HG03378 (cell line): ENCODE measurements around the gene TRIM72.
"Not testable (repeated sequence)": the region's sequence is repeated elsewhere in the genome, so short reads cannot be mapped to it uniquely, and the experiment has no call there.

ENCODE experiments used
- ATAC-seq: cut with Tn5 transposase; IDR thresholded peaks from one replicate; pipeline ENCODE4 v1.9.1; 2021; ENCODE audit warnings: mild to moderate bottlenecking, moderate library complexity; ENCODE audit not compliant: unreplicated experiment

The TRIM72 gene, protein sequence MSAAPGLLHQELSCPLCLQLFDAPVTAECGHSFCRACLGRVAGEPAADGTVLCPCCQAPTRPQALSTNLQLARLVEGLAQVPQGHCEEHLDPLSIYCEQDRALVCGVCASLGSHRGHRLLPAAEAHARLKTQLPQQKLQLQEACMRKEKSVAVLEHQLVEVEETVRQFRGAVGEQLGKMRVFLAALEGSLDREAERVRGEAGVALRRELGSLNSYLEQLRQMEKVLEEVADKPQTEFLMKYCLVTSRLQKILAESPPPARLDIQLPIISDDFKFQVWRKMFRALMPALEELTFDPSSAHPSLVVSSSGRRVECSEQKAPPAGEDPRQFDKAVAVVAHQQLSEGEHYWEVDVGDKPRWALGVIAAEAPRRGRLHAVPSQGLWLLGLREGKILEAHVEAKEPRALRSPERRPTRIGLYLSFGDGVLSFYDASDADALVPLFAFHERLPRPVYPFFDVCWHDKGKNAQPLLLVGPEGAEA

DNA sequence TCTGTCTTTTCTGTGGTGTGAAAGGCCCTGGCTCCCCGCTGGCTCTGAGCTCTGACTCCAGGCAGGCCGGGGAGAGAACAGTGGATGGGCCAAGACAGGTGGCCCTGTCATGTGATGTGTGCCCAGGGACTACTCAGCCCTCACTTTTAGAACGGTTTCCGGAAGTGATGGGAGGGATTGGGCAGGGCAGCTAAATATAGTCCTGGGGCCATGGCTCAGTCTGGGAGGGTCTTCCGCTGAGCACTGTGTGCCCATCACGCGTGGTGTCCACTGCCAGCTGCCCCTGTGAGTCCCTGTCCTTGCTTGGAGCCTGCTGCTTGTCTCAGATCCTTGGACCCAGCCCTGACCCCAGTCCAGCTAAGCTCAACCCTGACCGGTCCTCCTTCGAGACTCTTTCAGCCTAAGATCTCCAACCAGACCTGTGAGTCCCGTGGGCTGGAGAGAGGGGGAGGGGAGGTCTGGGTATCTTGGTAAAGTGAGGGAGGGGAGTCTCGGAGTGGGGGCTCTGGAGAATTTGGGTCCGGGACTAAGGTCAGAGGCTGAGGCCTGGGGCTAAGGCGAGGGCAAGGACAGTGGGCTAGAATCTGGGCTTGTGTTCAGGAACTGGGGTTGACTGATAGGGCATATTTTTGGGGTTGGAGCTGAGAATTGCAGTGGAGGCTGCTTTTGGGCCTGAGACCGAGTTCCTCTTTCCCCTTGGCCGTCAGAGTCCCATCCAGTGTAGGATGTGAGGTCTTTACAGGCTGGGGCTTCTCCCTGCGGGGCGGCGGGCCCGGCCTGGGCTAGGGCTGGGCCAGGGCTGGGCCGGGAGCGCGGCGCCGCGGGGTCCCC, at the start of gene TRIM72:
Gene TRIM72 (plus strand): TSS at position 243 of the 831 bp plus-strand sequence. CDS start 620 bp downstream, outside the sequence.
- ATAC-seq: no peak

DNA sequence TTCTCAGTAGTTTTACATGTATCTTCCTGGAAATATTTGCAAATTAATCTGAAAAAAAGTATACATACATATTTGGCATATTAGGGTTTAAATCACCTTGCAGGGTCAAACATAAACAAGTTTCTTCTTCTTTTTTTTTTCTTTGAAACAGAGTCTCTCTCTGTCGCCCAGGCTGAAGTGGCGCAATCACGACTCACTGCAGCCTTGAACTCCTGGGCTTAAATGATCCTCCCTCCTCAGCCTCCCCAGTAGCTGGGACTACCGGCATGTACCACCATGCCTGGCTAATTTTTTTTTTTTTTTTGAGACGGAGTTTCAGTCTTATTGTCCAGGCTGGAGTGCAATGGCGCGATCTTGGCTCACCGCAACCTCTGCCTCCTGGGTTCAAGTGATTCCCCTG, 46.6 kb upstream of the TRIM72 start:
- no peak for ATAC-seq

DNA sequence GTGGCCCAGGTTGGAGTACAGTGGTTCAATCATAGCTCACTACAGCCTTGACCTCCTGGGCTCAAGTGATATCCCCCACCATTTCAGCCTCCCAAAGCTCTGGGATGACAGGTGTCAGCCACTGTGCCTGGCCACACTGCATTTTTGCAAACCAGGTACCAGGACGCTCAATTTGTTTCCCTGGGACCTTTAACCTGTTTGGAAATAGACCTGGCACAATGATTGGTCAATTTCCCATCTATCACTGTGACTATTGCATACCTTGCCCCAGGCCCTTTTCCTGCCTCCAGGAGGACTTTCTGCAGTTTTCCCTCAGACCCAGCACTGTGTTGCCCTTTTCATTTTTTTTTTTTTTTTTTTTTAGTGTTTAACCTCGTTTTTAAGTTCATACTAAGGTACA, 45.1 kb upstream of the TRIM72 start:
- ATAC-seq: no peak

DNA sequence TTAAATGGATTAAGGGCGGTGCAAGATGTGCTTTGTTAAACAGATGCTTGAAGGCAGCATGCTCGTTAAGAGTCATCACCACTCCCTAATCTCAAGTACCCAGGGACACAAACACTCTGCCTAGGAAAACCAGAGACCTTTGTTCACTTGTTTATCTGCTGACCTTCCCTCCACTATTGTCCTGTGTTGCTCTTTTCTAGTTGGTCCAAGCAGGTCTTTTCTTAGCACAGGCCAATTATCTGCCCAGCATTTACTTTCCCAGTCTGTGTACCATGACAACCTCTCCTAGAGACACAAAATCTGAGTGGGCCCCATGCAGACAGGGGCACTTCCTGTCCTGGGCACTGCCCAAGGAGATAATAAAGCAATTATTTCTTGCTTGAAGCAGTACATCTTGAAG, 43.9 kb upstream of the TRIM72 start:
- ATAC-seq: not testable (repeated sequence)

DNA sequence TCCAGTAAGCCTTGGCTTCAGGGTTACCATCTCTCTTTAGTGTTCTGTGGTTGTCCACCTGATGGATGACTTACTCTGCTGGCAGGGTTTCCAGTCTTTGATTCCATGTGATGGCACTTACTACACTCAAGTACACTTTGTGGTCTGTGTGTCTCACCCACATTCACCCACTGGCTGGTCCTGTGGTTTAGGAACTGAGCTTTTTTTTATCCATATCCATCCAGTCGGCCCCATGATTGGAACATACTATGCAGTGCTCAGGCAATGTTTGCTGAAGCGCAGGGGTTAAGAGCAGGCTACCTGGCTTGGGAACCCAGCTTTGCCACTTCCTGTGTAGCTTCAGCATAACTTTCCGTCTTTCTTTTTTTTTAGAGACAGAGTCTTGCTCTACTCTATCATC, 36.8 kb upstream of the TRIM72 start:
- ATAC-seq: no peak

DNA sequence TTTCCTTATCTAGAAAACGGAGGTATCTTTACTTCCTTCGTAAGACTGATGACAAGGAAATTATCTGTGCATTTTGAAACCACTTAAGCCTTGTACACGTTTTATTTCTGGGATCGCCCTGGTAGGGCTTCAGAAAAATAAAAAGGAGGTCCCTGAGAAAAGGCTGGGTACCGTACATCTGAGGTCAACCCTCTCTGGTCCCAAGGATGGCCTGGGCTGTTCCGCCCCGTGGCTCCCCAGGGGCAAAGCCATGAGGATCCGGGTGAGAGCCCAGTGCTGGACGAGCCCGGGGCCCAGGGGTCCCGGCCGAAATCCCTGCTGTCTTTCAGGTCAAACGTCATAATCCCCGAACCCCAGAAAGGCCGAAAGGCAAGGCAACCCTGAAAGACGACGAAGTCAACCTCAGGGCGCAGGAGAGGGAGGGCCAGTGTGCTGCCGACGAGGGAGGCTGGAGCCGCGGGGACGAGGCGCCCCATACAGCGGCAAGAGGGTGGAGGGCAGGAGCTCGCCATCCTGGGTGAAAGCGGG, 34.6 kb upstream of the TRIM72 start:
- peak; percentile 11 for ATAC-seq

DNA sequence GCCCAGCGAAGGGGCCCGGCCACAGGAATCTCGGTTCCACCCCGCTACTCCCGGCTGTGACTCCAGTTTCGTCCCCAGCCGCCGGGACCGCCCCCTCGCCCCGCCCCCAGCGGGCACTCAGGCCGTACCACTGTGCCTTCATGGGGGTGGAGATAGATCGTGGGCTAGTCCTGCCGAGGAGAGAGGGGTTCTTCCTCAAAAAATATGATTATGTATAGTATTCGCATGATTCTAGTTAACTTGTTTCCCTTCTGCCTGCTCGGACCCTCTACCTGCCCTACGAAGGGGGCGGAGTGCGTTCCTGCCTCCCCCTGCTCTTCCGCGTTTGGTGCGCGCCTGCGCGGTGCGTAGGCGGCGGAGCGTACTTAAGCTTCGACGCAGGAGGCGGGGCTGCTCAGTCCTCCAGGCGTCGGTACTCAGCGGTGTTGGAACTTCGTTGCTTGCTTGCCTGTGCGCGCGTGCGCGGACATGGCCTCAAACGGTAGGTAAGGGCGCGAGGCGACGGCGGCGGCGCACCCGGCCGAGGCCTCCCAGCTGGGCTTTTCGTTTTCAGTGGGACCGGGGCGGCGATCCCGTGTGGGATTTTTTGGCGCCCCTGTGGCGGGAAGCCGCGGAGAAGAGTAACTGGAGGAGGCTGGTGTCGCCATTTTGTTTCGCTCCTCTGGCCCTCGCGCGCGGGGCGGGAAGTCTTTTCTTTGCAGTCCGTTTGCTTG, 34.0 kb upstream of the TRIM72 start, which contains the start of gene FUS:
Gene FUS (plus strand): TSS at position 393 of the 713 bp plus-strand sequence. CDS start 76 bp downstream, at position 469.
- ATAC-seq: peak; percentile 51

DNA sequence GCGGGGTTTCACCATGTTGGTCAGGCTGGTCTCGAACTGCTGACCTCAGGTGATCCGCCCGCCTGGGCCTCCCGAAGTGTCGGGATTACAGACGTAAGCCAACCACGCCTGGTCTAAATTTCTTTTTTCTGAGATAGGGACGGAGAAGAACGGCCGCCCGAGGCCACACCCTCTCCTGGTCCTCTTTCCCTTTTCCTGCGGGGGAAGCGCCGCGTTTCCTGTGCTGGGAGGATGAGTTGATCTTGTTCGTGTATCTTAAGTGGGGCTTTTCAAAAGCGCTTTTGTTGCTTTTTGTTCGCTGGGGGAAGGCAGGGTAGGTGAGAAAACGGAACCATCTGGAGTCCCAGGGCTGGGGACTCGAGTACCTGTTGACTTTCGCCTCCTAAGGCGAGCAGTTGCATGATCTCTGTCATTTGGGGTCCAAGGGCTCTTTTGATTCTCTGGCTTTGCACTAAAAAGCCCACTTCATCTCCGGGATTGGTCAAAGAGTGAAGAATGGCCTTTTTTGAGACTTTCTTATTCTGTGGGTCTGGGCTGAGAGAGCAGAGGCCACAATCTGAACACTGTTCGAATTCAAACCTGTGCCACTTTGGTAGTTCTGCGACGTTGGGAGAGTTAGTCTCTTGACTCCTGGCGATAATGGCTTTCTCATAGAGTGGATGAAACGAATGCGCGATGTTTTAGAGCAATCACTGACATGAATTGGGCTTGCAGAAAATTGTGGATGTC, 32.7 kb upstream of the TRIM72 start:
- no peak for ATAC-seq

DNA sequence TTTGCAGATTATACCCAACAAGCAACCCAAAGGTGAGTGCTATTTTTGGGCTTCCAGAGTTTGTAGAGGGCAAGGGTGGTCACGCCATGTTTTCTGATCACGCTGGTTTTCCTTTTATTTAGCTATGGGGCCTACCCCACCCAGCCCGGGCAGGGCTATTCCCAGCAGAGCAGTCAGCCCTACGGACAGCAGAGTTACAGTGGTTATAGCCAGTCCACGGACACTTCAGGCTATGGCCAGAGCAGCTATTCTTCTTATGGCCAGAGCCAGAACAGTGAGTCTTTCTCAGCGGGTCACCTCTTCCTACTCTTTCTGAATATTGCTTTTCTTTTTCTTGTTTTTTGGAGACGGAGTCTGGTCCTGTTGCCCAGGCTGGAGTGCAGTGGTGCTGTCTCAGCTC, 31.5 kb upstream of the TRIM72 start:
- ATAC-seq: no peak

DNA sequence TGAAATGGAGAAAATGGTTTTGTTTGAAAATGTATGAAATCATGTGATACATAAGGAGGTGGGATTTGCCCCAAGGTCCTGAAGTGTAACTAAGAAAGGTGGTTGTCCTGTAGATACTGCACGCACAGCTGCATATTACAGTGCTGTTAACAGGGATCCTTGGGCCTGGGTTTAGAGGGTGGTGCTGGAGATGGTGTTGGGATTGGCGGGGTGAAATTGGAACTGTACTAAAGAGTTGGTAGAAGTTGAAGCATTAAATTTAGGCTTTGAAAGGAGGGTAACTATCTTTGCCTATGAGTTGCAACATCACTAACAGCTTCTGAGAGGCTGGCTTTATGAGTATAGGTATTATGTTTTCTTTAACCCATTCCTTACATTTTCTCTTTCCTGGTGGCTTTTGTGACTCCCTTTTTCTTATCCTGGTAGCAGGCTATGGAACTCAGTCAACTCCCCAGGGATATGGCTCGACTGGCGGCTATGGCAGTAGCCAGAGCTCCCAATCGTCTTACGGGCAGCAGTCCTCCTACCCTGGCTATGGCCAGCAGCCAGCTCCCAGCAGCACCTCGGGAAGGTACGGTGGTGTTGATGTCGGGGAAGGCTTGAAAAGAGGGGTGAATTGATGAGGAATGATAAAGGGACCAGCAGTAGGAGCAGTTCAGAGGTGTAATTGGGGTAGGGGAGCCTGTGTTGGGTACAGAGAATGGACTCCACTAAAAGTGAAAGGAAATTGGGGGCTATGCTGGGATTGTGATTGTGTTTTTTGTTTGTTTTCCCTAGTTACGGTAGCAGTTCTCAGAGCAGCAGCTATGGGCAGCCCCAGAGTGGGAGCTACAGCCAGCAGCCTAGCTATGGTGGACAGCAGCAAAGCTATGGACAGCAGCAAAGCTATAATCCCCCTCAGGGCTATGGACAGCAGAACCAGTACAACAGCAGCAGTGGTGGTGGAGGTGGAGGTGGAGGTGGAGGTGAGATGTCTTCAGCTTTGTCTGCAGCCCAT, 30.2 kb upstream of the TRIM72 start:
- ATAC-seq: no peak

DNA sequence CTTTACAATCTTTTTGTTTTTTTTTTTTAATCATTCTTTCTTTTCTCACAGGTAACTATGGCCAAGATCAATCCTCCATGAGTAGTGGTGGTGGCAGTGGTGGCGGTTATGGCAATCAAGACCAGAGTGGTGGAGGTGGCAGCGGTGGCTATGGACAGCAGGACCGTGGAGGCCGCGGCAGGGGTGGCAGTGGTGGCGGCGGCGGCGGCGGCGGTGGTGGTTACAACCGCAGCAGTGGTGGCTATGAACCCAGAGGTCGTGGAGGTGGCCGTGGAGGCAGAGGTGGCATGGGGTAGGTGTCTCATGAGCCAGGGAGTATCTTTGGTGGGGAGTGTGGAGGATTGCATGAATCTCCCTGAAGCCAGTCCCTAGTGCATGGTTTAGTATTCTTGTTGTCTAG, 29.0 kb upstream of the TRIM72 start:
- ATAC-seq: no peak

DNA sequence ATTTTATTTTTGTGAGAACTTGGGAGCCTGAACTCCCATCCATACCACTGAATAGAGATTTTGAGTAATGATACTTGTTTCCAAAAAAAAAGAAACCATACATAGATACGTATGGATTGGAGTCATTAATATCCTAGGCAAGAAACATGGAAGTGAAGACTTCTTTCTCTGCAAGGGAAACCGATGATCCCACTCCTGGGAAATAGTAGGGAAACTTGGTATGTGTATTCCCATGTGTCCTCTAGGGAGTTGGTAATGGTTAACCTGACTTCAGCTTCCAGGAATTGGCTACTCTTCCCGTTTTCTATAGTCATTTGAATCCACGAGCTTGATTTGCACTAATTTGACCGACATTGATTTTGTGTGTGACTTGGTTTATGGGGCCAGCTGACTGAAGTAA, 28.6 kb upstream of the TRIM72 start:
- ATAC-seq: no peak

DNA sequence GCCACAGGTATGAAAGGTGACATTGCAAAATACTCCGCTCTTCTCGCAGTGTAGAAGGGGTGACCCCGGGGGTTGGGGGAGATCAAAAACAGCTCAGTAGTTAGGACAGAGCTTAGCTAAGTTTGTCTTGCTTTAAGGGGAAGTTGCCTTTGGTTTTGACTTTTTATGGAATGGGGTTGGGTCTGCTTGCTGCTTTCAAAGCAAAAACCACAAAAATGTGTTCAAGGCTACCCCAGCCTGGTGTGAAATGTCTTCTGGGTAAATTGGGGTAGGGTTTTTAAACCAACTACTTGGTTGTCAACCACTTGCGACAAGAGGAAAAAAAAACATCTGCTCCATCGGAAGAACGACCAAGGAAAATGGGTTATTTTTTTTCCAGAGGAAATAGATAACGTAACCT, 27.7 kb upstream of the TRIM72 start:
- no peak for ATAC-seq

DNA sequence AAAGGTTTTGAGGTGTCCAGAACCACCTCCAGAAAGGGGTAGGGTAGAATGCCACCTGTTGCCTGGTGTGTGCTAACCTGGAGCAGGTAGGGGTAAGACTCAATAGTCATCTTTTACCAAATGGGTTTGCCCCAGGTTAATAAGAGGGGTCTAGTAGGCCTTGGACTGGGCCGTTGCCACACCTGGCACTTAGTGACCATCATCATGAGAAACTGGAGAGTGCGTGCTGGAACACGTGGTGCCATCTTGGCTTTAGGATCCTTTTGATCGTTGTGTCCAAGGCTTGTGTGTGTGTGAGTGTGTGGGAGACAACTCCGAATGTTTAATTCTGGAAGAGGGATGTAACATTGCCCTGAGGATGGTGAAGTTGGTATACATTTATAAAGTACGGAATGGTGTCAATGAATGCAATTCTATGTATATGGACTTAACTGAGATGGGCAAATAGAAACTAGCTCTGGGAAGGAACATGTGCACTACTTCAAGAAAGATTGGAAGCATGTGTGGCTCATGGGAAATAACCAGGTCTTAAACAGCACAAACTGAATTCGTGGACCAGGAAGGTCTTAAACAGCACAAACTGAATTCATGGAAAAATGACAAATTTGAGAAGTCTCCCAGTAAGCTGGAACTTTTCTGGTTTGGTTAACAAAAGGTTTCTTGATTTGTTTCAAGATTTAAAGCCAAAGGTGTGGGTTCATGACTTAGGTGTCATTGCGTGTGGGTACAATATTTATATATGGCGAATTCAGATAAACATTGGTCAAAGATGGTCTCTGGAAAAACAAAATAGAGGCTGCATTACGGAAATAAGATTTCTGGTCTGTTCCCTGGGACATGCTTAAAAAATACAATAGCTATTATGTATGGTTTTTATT, 26.8 kb upstream of the TRIM72 start:
- ATAC-seq: no peak

DNA sequence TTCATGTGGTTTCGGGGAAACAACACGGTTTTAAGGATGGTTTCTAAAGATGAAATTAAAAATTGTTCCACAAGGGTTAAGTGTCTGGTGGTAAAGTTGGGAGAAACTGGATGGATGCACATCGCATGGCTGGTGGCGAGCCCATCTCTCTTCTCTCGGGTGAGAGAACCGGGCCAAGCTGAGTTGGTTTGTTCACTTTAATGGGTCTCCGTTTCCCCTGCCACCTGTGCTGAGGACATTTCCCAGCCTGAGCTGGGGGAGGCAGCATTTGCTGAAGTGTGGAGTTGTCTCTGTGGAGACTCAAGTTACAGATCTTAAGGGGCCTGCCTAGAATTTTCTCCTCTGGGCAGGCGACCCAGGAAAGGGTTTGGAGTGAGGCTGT, 26.1 kb upstream of the TRIM72 start:
- no peak for ATAC-seq

DNA sequence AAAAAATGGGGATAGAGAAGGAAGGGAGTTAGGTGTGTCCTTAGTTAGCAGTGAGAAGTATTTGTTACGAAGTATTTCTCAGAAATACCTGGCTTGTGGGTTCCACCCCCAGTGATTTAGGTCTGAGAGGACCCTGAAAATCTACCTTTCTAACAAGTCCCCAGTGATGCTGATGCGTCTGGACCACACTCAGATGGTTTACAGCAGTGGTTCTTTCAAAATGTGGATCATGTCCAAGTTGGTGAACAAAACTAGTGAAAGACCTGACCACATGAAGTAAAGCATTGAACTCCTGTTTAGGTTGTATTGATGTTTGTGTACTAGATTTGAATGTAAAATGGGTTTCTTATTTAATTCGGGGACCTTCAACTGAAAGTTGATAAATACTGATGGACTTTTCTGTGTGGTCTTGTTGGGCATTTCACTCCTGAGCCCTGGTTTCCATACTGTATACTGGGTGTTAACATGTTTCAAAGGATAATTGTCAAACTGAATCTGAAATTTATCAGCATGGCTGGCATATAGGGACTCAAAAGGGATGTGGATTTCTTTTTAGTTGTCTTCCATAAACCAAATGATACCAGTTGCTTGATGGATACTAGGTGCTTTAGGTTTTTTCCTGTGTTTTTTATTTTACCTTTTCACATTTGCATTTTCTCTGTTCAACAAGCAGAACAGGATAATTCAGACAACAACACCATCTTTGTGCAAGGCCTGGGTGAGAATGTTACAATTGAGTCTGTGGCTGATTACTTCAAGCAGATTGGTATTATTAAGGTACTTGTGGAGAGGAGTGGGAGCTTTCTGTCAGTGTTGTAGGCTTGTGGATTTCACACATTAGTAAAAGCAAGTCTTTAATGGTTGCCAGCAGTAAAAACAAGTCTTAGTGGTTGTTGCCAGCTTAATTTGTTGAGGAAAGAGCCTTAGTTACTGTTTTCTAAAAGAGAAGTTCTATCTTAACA, 25.2 kb upstream of the TRIM72 start:
- no peak for ATAC-seq

DNA sequence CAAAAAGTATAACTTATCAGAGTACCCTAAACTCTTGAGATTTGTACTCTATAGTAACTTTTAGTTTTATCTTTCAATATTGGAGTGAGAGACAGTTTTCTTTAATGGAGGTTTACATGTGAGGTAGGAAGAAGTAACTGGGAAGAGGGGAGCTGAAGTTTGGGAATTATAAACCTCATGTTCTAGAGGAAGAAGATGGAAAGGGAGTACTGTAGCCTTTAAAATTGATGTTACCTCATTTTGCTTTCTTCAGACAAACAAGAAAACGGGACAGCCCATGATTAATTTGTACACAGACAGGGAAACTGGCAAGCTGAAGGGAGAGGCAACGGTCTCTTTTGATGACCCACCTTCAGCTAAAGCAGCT, 24.5 kb upstream of the TRIM72 start:
- ATAC-seq: no peak
